ENCODE data around the gene PDZD2.
"Not testable (repeated sequence)": the region's sequence is repeated elsewhere in the genome, so short reads cannot be mapped to it uniquely, and the experiment has no call there.

The PDZD2 gene

GRCh38 chr5:32020946-32021345, 382.0 kb downstream of the PDZD2 start:
- no peak for DNase-seq

DNA sequence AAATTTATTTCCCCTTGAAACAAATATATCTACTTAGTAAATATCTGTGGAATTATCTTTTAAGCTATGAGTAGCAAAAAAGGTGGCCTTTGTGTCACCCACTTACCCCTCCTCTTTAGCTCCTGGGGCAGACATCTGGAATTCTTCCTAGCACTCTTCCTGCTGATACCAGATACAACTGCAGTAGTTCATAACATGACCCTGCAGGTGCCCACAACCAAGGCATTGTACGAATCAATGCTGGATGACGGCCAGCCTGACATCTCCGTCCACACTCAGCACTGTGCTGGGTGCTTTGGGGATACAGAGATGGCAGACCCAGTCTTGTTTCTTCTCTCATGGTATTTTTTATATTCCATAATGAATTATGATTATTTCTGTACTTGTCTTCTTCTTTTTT, 382.8 kb downstream of the PDZD2 start:
- DNase-seq, result no peak

- DNase-seq, result no peak
These were observed 383.7 kb downstream of the PDZD2 start for GRCh38 chr5:32022638-32023037.

- DNase-seq, result no peak
These were observed 384.9 kb downstream of the PDZD2 start for GRCh38 chr5:32023816-32024215.

- DNase-seq, result no peak
These were observed 385.8 kb downstream of the PDZD2 start for GRCh38 chr5:32024751-32025150.

DNA sequence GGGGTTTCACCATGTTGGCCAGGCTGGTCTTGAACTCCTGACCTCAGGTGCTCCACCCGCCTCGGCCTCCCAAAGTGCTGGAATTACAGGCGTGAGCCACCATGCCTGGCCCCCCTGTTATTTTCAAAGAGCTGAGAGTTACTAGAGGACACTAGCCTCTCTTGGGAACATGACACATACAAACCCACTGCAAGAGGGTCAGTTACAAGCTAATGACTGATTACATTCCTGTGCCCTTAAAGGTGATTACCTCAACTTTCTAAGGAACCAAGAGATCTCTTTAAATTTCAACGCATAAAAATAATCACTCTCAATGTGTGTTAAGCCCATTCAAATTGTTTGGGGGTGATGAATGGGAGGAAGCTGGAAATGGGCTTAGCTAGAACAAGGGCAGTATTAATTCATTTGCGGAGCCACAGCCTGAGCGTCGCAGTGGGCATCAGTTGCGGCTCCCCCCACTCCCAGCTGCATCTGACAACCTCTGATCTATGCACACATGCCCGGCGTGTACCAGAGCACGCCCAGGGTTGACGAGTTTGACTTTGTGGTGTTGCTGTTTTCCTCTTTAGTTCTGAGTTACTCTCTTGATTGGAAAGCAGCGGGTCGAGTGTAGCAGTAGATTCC, 388.3 kb downstream of the PDZD2 start:
- no peak for DNase-seq

GRCh38 chr5:32027717-32028458, 389.0 kb downstream of the PDZD2 start:
- DNase-seq, result no peak

GRCh38 chr5:32029261-32029660, 390.3 kb downstream of the PDZD2 start:
- no peak for DNase-seq

DNA sequence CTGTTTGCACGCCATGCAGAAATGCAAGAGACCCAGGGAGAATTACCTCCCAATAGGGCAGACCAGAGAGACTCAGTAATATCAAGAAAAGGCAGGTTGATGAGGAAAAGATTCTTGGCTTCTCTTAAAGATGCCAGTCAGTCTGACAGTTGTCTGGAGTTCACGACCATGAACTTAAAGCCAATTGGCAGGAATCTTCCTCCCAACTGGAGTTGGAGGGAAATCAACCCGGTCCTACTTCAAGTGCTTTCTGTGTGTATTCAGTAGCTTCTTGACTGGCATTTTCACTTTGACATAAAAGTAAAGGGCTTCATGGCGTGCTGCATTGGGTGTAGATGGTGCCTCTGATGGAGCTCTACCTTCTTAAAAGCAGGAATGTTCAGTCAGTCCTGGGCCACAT, 390.9 kb downstream of the PDZD2 start:
- DNase-seq, result no peak

- DNase-seq, result no peak
These were observed 391.3 kb downstream of the PDZD2 start for GRCh38 chr5:32030222-32030621.

GRCh38 chr5:32030686-32031085, 391.8 kb downstream of the PDZD2 start:
- DNase-seq, result no peak

GRCh38 chr5:32031089-32031488, 392.2 kb downstream of the PDZD2 start:
- DNase-seq, result no peak

DNA sequence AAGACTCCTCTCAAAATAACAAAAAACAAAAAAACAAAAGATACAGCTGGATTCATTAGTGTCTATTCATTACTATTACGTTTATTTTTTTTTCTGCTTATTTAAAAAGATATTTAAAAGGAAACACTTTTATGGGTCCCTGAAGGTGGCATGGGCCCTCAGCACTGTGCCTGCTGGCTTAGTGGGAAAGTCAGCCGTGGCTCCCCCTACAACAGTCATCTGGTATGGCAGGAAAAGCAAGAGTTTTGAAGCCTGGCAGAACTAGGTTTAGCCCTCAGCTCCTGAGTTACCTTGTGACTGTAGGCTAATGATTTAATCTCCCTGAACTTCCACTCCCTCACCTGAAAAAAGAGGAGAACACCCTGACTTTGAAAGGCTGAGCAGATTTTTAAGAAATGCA, 399.6 kb downstream of the PDZD2 start:
- no peak for DNase-seq

- DNase-seq, result not testable (repeated sequence)
These were observed 400.2 kb downstream of the PDZD2 start for GRCh38 chr5:32039133-32039532.

DNA sequence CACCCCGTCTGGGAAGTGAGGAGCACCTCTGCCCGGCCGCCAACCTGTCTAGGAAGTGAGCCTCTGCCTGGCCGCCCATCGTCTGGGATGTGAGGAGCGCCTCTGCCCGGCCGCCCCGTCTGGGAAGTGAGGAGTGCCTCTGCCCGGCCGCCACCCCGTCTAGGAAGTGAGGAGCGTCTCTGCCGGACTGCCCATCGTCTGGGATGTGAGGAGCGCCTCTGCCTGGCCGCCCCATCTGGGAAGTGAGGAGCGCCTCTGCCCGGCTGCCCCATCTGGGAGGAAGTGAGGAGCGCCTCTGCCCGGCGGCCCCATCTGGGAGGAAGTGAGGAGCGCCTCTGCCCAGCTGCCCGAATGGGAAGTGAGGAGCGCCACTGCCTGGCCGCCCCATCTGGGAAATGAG, 400.7 kb downstream of the PDZD2 start:
- not testable (repeated sequence) for DNase-seq

DNA sequence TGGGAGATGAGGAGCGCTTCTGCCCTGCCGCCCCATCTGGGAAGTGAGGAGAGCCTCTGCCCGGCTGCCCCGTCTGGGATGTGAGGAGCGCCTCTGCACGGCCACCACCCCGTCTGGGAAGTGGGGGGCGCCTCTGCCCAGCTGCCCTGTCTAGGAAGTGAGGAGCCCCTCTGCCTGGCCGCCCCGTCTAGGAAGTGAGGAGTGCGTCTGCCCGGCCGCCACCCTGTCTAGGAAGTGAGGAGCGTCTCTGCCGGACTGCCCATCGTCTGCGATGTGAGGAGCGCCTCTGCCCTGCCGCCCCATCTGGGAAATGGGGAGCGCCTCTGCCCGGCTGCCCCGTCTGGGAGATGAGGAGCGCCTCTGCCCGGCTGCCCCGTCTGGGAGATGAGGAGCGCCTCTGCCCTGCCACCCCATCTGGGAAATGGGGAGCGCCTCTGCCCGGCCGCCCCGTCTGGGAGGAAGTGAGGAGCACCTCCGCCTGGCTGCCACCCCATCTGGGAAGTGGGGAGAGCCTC, 401.3 kb downstream of the PDZD2 start:
- DNase-seq, result not testable (repeated sequence)

GRCh38 chr5:32042551-32042961, 403.6 kb downstream of the PDZD2 start:
- DNase-seq, result no peak

DNA sequence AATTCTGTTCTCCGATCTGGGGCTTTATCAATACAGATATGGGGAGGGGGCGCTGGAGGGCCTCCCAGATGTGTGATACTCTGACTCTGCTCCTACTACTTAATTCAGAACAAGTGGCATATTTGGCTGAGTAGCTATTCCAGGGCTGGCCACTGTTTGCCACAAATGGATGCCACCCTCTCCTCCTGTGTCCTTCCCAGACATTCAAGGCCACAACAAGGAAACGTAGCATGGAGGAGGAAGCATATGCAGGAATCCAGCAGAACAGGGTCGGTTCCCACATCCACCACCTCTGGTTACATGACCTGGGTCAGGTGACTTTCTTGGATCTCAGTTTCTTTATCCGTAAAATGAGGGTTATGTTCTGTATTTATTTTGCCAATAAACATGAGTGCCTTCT, 404.2 kb downstream of the PDZD2 start:
- no peak for DNase-seq

DNA sequence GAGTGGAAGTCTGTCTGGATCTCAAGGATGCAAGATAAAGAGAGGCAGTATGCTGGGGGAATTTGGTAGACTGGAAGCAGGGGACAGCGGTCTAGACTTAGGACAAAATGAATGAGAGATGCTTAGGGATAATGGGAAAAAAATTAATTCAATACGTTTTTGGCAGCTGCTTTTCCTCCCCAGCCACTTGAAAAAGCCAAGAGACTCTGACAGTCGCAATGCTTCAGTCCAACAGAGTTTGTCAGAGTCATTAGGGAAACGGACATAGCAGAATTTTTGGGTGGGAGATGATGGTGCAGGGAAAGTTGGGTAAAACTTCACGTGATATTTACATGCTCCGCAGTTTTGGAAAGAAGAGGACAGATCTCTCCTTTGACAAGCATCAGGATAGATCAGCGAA, 405.5 kb downstream of the PDZD2 start:
- no peak for DNase-seq

GRCh38 chr5:32044939-32045338, 406.0 kb downstream of the PDZD2 start:
- DNase-seq, result no peak

DNA sequence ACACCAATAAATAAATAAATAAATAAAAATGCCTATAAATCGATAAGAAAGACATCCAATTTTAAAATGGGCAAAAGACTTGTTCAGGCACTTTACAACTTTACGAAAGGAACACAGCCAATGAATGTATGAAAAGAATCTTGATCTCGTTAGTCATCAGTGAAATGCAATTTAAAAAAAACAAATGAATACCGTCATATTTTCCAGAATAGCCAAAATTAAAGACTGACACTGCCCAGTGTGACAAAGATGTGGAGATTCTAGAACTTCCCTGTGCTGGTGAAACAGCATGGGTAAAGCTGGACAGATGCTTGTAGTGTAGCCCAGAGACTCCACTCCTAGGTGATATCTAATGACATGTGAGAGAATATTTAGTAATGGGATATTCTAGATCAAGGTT, 408.1 kb downstream of the PDZD2 start:
- DNase-seq, result no peak

- no peak for DNase-seq
These were observed 412.9 kb downstream of the PDZD2 start for GRCh38 chr5:32051796-32052195.

GRCh38 chr5:32055891-32056866, 417.2 kb downstream of the PDZD2 start:
- no peak for DNase-seq

Measured in cortex of kidney (tissue), 1 donor.